Stimulated activated CD8-positive, alpha-beta memory T cell treated with anti-CD3 and anti-CD28 coated beads, Interleukin-7, amount 100 ng/mL, for 1 hour (primary cell): Measurements from ENCODE around the gene SEMA4D.

Experiments used
- DNase-seq, 2 donors: peaks; one replicate each; pipeline ENCODE4 v3.0.0-alpha.2; 2020; ENCODE audit warnings: low read depth in 2 of 2

SEMA4D gene

GRCh38 chr9:89446261-89446960, 51.5 kb downstream of the SEMA4D start:
- no peak for DNase-seq

- DNase-seq = no peak
Observed at GRCh38 chr9:89445801-89446251, 52.1 kb downstream of the SEMA4D start.

- no peak for DNase-seq
Observed at GRCh38 chr9:89444925-89445765, 52.8 kb downstream of the SEMA4D start.

- DNase-seq = peak; percentile 36 to 46
Observed at GRCh38 chr9:89444274-89444673, 53.6 kb downstream of the SEMA4D start.

GRCh38 chr9:89442981-89443814, 54.7 kb downstream of the SEMA4D start:
- no peak for DNase-seq

GRCh38 chr9:89442501-89442978, 55.4 kb downstream of the SEMA4D start:
- DNase-seq = no peak

GRCh38 chr9:89441986-89442385, 55.9 kb downstream of the SEMA4D start:
- no peak for DNase-seq

GRCh38 chr9:89441655-89441970, 56.3 kb downstream of the SEMA4D start:
- no peak for DNase-seq

GRCh38 chr9:89440951-89441654, 56.8 kb downstream of the SEMA4D start:
- DNase-seq = no peak

- DNase-seq = no peak
Observed at GRCh38 chr9:89440548-89440947, 57.4 kb downstream of the SEMA4D start.

GRCh38 chr9:89440046-89440445, 57.9 kb downstream of the SEMA4D start:
- no peak for DNase-seq

GRCh38 chr9:89439571-89439970, 58.3 kb downstream of the SEMA4D start:
- no peak for DNase-seq

GRCh38 chr9:89438194-89438593, 59.7 kb downstream of the SEMA4D start:
- DNase-seq = no peak

GRCh38 chr9:89437772-89438171, 60.1 kb downstream of the SEMA4D start:
- no peak for DNase-seq

- DNase-seq = no peak
Observed at GRCh38 chr9:89436963-89437625, 60.8 kb downstream of the SEMA4D start.

GRCh38 chr9:89436326-89436725, 61.6 kb downstream of the SEMA4D start:
- no peak for DNase-seq

GRCh38 chr9:89435071-89435823, 62.7 kb downstream of the SEMA4D start:
- DNase-seq = no peak

GRCh38 chr9:89434636-89435035, 63.3 kb downstream of the SEMA4D start:
- DNase-seq = no peak

- no peak for DNase-seq
Observed at GRCh38 chr9:89433826-89434225, 64.1 kb downstream of the SEMA4D start.

- no peak for DNase-seq
Observed at GRCh38 chr9:89432986-89433530, 64.9 kb downstream of the SEMA4D start.
